ENCODE data around the gene TLR10.

The TLR10 gene

DNA sequence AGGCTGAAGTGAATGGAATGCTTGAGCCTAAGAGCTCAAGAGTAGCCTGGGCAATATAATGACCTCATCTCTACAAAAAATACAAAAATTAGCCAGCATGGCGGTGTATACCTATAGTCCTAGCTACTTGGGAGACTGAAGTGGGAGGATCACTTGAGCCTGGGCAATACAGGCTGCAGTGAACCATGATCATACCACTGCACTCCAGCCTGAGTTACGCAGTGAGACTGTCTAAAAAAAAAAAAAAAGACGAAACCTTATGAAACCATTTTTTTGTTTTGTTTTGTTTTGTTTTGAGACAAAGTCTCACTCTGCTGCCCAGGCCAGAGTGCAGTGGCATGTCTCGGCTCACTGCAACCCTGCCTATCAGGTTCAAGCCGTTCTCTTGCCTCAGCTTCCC lies 36.9 kb downstream of the TLR10 start:
- no peak overlapping the region for H3K4me3 ChIP-seq (ENCODE audit: low read depth, low read length, poor library complexity, severe bottlenecking)
- H3F3A ChIP-seq (ENCODE audit: insufficient read depth, low read length) = no peaks in the 10 kb centered on the region
- no peaks in the 10 kb centered on the region for H3K27me3 ChIP-seq (ENCODE audit: insufficient read depth, low read length)
- H3K9me3 ChIP-seq (ENCODE audit: low read length) = peaks cover 17% of the 10 kb centered on the region
- no peak overlapping the region for H2AFZ ChIP-seq (ENCODE audit: low read length)
- TF ChIP-seq EZH2 (IDR thresholded peaks at IDR 0.05; ENCODE audit: borderline replicate concordance, low read length) = no peak
- TF ChIP-seq, protein P1, sequence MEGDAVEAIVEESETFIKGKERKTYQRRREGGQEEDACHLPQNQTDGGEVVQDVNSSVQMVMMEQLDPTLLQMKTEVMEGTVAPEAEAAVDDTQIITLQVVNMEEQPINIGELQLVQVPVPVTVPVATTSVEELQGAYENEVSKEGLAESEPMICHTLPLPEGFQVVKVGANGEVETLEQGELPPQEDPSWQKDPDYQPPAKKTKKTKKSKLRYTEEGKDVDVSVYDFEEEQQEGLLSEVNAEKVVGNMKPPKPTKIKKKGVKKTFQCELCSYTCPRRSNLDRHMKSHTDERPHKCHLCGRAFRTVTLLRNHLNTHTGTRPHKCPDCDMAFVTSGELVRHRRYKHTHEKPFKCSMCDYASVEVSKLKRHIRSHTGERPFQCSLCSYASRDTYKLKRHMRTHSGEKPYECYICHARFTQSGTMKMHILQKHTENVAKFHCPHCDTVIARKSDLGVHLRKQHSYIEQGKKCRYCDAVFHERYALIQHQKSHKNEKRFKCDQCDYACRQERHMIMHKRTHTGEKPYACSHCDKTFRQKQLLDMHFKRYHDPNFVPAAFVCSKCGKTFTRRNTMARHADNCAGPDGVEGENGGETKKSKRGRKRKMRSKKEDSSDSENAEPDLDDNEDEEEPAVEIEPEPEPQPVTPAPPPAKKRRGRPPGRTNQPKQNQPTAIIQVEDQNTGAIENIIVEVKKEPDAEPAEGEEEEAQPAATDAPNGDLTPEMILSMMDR (IDR thresholded peaks at IDR 0.05; ENCODE audit: low read length) = no peak
- no peaks in the 10 kb centered on the region; the same call in 1 of the 2 replicates for H3K36me3 ChIP-seq (ENCODE audit: insufficient read depth, low read length)
- no peaks in the 10 kb centered on the region for H3K4me1 ChIP-seq (ENCODE audit: insufficient read depth, low read length, severe bottlenecking)
- H3K79me2 ChIP-seq (ENCODE audit: insufficient read depth, low read length) = no peaks in the 10 kb centered on the region
- no peaks in the 10 kb centered on the region for H3K9me2 ChIP-seq (ENCODE audit: low read depth, low read length)
- H4K20me1 ChIP-seq (ENCODE audit: insufficient read depth, low read length) = no peaks in the 10 kb centered on the region
- no peak overlapping the region for H3K4me2 ChIP-seq (ENCODE audit: low read length)
- H3K9ac ChIP-seq (ENCODE audit: low read length) = no peak overlapping the region
- H3K27ac ChIP-seq (ENCODE audit: low read depth, low read length, poor library complexity, severe bottlenecking) = no peak overlapping the region

DNA sequence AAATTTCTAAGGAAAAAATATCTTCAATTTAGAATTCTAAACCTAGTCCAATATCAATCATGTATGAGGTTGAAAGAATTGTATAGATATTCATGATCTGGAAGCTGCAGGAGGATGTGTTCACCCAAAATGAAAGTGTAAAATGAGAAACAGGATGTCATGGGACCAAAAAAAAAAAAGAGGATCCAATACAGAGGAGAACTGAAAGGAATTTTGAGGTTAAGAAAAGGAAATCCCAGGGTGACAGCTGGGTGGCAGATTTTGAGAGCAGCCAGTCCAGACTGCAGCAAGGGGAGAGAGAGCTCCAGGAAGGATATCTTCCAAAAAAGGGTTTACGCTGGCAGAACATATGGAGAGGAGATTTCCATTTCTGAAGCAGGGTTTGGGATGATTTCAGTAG lies 38.9 kb downstream of the TLR10 start:
- H3K4me1 ChIP-seq (ENCODE audit: insufficient read depth, low read length, severe bottlenecking) = no peaks in the 10 kb centered on the region
- H3K27me3 ChIP-seq (ENCODE audit: insufficient read depth, low read length) = no peaks in the 10 kb centered on the region
- no peaks in the 10 kb centered on the region; the same call in 1 of the 2 replicates for H3K36me3 ChIP-seq (ENCODE audit: insufficient read depth, low read length)
- no peak overlapping the region for H3K27ac ChIP-seq (ENCODE audit: low read depth, low read length, poor library complexity, severe bottlenecking)
- H3K4me2 ChIP-seq (ENCODE audit: low read length) = no peak overlapping the region
- H3F3A ChIP-seq (ENCODE audit: insufficient read depth, low read length) = no peaks in the 10 kb centered on the region
- H3K9me2 ChIP-seq (ENCODE audit: low read depth, low read length) = no peaks in the 10 kb centered on the region
- H3K9ac ChIP-seq (ENCODE audit: low read length) = no peak overlapping the region
- H3K9me3 ChIP-seq (ENCODE audit: low read length) = peaks cover 16% of the 10 kb centered on the region
- no peaks in the 10 kb centered on the region for H4K20me1 ChIP-seq (ENCODE audit: insufficient read depth, low read length)
- no peak overlapping the region for H3K4me3 ChIP-seq (ENCODE audit: low read depth, low read length, poor library complexity, severe bottlenecking)
- H2AFZ ChIP-seq (ENCODE audit: low read length) = no peak overlapping the region
- no peaks in the 10 kb centered on the region for H3K79me2 ChIP-seq (ENCODE audit: insufficient read depth, low read length)
- TF ChIP-seq, protein P1 (IDR thresholded peaks at IDR 0.05; ENCODE audit: low read length) = no peak
- TF ChIP-seq EZH2 (IDR thresholded peaks at IDR 0.05; ENCODE audit: borderline replicate concordance, low read length) = no peak

DNA sequence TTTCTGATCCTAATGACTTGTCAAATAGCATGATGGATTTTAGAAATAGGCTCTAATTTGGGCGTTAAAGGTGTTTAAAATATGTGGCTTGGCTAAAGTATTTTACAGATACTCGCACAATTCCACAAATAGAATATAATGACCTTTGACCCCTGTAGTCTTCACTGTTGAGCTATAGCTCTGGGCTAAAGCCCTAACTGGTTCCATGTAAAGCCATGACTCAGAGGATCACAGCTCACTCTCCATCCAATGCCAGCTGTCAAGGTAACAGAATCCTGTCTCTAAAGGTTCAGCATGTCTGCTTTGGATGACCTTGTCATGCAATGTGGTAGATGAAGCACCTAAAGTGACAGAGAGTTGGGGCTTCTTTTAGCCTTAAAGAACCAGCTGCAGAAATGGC lies 42.5 kb downstream of the TLR10 start:
- Histone ChIP-seq H3K4me2 (ENCODE audit: low read length) (no peak overlapping the region), H3K4me3 (ENCODE audit: low read depth, low read length, poor library complexity, severe bottlenecking) (no peak overlapping the region), H3K27me3 (ENCODE audit: insufficient read depth, low read length) (no peaks in the 10 kb centered on the region), H3K36me3 (ENCODE audit: insufficient read depth, low read length) (no peaks in the 10 kb centered on the region), H3K9me2 (ENCODE audit: low read depth, low read length) (no peaks in the 10 kb centered on the region), H3F3A (ENCODE audit: insufficient read depth, low read length) (no peaks in the 10 kb centered on the region), H3K9ac (ENCODE audit: low read length) (no peak overlapping the region), H3K27ac (ENCODE audit: low read depth, low read length, poor library complexity, severe bottlenecking) (no peak overlapping the region), H3K79me2 (ENCODE audit: insufficient read depth, low read length) (no peaks in the 10 kb centered on the region), H3K9me3 (ENCODE audit: low read length) (no peaks in the 10 kb centered on the region), H4K20me1 (ENCODE audit: insufficient read depth, low read length) (no peaks in the 10 kb centered on the region), H2AFZ (ENCODE audit: low read length) (no peak overlapping the region), H3K4me1 (ENCODE audit: insufficient read depth, low read length, severe bottlenecking) (no peaks in the 10 kb centered on the region)
- TF ChIP-seq, protein P1 (IDR thresholded peaks at IDR 0.05; ENCODE audit: low read length) = no peak
- TF ChIP-seq EZH2 (IDR thresholded peaks at IDR 0.05; ENCODE audit: borderline replicate concordance, low read length) = no peak
